SK-N-SH (cell line): ENCODE results near the gene RASSF3.

Experiments used
- CTCF ChIP-seq: fragments of 200-600 bp; sonication (generic); IDR thresholded peaks from 2 replicates; pipeline ENCODE4 v1.6.1; 2017; ENCODE audit warnings: antibody characterized with exemption, mild to moderate bottlenecking, moderate library complexity
- EP300 ChIP-seq, 2 experiments: IDR thresholded peaks; 2 replicates each; pipeline versions ENCODE4 v1.4.0 to v1.6.1; 2012; ENCODE audit warnings: borderline replicate concordance in 1 of 2, low read depth in 1 of 2, low read length in 1 of 2
- GATA2 ChIP-seq: sonication (generic); formaldehyde crosslinking; IDR thresholded peaks from 2 replicates; pipeline ENCODE4 v1.5.0; 2020; ENCODE audit warnings: mild to moderate bottlenecking, missing genetic modification reagents
- MAX ChIP-seq: IDR thresholded peaks from 2 replicates; pipeline ENCODE4 v1.4.0; 2012; ENCODE audit warnings: low read depth
- MXI1 ChIP-seq: IDR thresholded peaks from 2 replicates; pipeline ENCODE4 v1.6.1; 2012; ENCODE audit warnings: mild to moderate bottlenecking, low read depth, low read length, improper control_type of control experiment
- PBX3 ChIP-seq: IDR thresholded peaks from 2 replicates; pipeline ENCODE4; 2012
- POLR2AphosphoS5 ChIP-seq: IDR thresholded peaks from 2 replicates; pipeline ENCODE4 v1.6.1; 2012; ENCODE audit warnings: low read depth, low read length
- RXRA ChIP-seq: IDR thresholded peaks from 2 replicates; pipeline ENCODE4 v1.4.0; 2012; ENCODE audit warnings: low read depth, mild to moderate bottlenecking, borderline replicate concordance
- SIN3A ChIP-seq: IDR thresholded peaks from 2 replicates; pipeline ENCODE4 v1.6.1; 2012; ENCODE audit warnings: low read depth, mild to moderate bottlenecking, low read length, moderate library complexity, borderline replicate concordance
- SMC3 ChIP-seq: IDR thresholded peaks from 2 replicates; pipeline ENCODE4 v1.6.1; 2012; ENCODE audit warnings: low read depth, low read length, improper control_type of control experiment
- YY1 ChIP-seq: IDR thresholded peaks from 2 replicates; pipeline ENCODE4 v1.4.0; 2012; ENCODE audit warnings: low read depth, mild to moderate bottlenecking

- TF ChIP-seq GATA2 (no peak), EP300 (IDR thresholded peaks at IDR 0.05; ENCODE audit: borderline replicate concordance in 1 of 2, low read depth in 1 of 2, low read length in 1 of 2) (no peak), CTCF (no peak), SMC3 (no peak), PBX3 (no peak), SIN3A (no peak), MAX (no peak), POLR2AphosphoS5 (no peak), MXI1 (no peak), YY1 (no peak), RXRA (no peak)
Measured at GRCh38 chr12:64618953-64619590, 8.8 kb downstream of the RASSF3 start.
